SU-DHL-6 (cell line): Measurements from ENCODE around the gene STAM.
A peak's percentile ranks its signal among the peaks of the same experiment; 100 is the strongest.

Experiments
- H2AFZ ChIP-seq: fragments of 200-600 bp; sonication (generic); 2 replicates; pipeline ENCODE4 v1.6.1; 2014; ENCODE audit warnings: low read depth, mild to moderate bottlenecking, moderate library complexity, mixed read lengths, antibody characterized with exemption, low read length; ENCODE audit not compliant: severe bottlenecking
- H3F3A ChIP-seq: fragments of 200-600 bp; shearing (Covaris generic); 2 replicates; pipeline ENCODE4 v1.6.0; 2016; ENCODE audit warnings: antibody characterized with exemption, mild to moderate bottlenecking; ENCODE audit not compliant: insufficient read depth
- H3K27ac ChIP-seq: fragments of 200-600 bp; sonication (generic); 2 replicates; pipeline ENCODE4 v1.5.1; 2016; ENCODE audit warnings: low read depth, mild to moderate bottlenecking, low read length, moderate library complexity, mixed read lengths
- H3K27me3 ChIP-seq: fragments of 200-600 bp; sonication (generic), shearing (Covaris generic); 2 replicates; pipeline ENCODE4 v1.6.0; 2014; ENCODE audit warnings: mild to moderate bottlenecking, low read length
- H3K36me3 ChIP-seq: fragments of 200-600 bp; sonication (generic); 2 replicates; pipeline ENCODE4 v1.6.1; 2014; ENCODE audit warnings: mild to moderate bottlenecking, low read length, mixed read lengths
- H3K4me2 ChIP-seq: fragments of 300-600, 200-600 bp; shearing (Covaris generic), sonication (generic); 2 replicates; pipeline ENCODE4 v1.6.0; 2014; ENCODE audit warnings: low read length, low read depth, mild to moderate bottlenecking; ENCODE audit not compliant: poor library complexity, severe bottlenecking
- H3K4me3 ChIP-seq: fragments of 200-600 bp; sonication (generic); 2 replicates; pipeline ENCODE4 v1.5.1; 2014; ENCODE audit warnings: antibody characterized with exemption, low read length, mild to moderate bottlenecking, mixed read lengths; ENCODE audit not compliant: insufficient read depth, poor library complexity, severe bottlenecking
- H3K79me2 ChIP-seq: fragments of 200-600 bp; sonication (generic); 2 replicates; pipeline ENCODE4 v1.6.1; 2014; ENCODE audit warnings: mild to moderate bottlenecking, low read length, moderate library complexity; ENCODE audit not compliant: insufficient read depth
- H3K9ac ChIP-seq: fragments of 200-600 bp; sonication (generic); 2 replicates; pipeline ENCODE4 v1.7.0; 2014; ENCODE audit warnings: mild to moderate bottlenecking, low read length
- H3K9me2 ChIP-seq: fragments of 200-600 bp; sonication (generic); replicated peaks from 2 replicates; pipeline ENCODE4 v1.6.1; 2014; ENCODE audit warnings: low read length; ENCODE audit not compliant: insufficient read depth
- H3K9me3 ChIP-seq: fragments of 200-600 bp; sonication (generic); 2 replicates; pipeline ENCODE4 v1.6.1; 2014; ENCODE audit warnings: low read length, mixed read lengths; ENCODE audit not compliant: insufficient read depth
- H4K20me1 ChIP-seq: fragments of 200-600 bp; sonication (generic); 2 replicates; pipeline ENCODE4 v1.6.1; 2014; ENCODE audit warnings: low read depth, mild to moderate bottlenecking, antibody characterized with exemption, low read length, moderate library complexity, mixed read lengths
- EZH2phosphoT487 ChIP-seq: fragments of 200-600 bp; sonication (generic), shearing (Covaris generic); conservative IDR thresholded peaks from 2 replicates; pipeline ENCODE4 v1.6.1; 2018; ENCODE audit warnings: mild to moderate bottlenecking, antibody characterized with exemption, low read length, moderate library complexity, mixed read lengths
- TF ChIP-seq, protein P1 (sequence below): fragments of 200-600 bp; sonication (generic); IDR thresholded peaks from one replicate; pipeline ENCODE4 v1.5.1; 2017; ENCODE audit warnings: antibody characterized with exemption, mild to moderate bottlenecking, low read length, moderate library complexity; ENCODE audit not compliant: insufficient read depth, poor library complexity, severe bottlenecking

Gene STAM

DNA sequence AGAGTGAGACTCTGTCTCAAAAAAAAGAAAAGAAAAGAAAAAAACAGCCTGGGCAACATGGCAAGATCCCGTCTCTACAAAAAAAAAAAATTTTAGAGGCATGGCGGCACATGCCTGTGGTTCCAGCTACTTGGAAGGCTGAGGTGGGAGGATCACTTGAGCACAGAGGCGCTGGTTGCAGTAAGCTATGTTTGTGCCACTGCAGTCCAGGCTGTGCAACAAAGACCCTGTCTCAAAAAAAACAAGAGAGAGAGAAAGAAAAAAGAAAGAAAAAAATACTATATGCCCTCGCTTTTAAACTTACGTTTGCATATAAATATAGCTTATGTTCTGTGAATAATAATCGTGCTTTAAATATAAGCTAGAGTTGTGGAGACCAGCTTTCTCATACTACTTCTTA, 38.0 kb upstream of the STAM start:
- Histone ChIP-seq H4K20me1 (no peaks in the 10 kb centered on the region), H3F3A (no peaks in the 10 kb centered on the region), H3K4me2 (no peak overlapping the region), H3K9me3 (no peaks in the 10 kb centered on the region), H3K9me2 (no peaks in the 10 kb centered on the region), H3K79me2 (no peaks in the 10 kb centered on the region), H3K4me3 (no peak overlapping the region), H3K27me3 (no peaks in the 10 kb centered on the region), H2AFZ (no peak overlapping the region), H3K9ac (no peak overlapping the region), H3K36me3 (no peaks in the 10 kb centered on the region), H3K27ac (no peak overlapping the region)
- TF ChIP-seq, protein P1, sequence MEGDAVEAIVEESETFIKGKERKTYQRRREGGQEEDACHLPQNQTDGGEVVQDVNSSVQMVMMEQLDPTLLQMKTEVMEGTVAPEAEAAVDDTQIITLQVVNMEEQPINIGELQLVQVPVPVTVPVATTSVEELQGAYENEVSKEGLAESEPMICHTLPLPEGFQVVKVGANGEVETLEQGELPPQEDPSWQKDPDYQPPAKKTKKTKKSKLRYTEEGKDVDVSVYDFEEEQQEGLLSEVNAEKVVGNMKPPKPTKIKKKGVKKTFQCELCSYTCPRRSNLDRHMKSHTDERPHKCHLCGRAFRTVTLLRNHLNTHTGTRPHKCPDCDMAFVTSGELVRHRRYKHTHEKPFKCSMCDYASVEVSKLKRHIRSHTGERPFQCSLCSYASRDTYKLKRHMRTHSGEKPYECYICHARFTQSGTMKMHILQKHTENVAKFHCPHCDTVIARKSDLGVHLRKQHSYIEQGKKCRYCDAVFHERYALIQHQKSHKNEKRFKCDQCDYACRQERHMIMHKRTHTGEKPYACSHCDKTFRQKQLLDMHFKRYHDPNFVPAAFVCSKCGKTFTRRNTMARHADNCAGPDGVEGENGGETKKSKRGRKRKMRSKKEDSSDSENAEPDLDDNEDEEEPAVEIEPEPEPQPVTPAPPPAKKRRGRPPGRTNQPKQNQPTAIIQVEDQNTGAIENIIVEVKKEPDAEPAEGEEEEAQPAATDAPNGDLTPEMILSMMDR = no peak
- TF ChIP-seq EZH2phosphoT487 = no peak

DNA sequence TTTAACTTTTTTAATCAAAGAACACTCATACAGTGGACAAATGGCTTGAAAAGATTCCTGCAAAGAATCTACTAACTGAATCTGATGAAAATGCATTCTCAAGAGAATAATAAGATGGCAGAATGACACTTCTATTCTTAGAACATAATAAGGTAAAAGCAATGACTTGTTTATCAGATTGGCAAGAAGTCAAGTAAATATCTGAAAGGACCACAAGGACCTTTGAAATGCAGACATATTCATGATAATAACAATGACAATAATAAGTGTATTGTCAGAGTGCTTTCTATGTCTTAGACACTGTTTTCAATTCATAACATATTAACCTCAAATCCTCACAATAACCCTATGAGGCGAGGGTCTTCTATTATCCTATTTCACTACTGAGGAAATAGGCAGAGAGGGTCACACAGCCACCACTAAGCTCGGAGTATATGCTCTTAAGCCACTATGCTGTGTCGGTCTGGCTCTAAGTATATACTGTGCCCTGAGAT, 37.4 kb upstream of the STAM start:
- no peaks in the 10 kb centered on the region for H3K9me3 ChIP-seq
- no peaks in the 10 kb centered on the region for H4K20me1 ChIP-seq
- H3K4me2 ChIP-seq = no peak overlapping the region
- no peak overlapping the region for H3K27ac ChIP-seq
- no peaks in the 10 kb centered on the region for H3K9me2 ChIP-seq
- no peaks in the 10 kb centered on the region for H3K79me2 ChIP-seq
- no peak overlapping the region for H2AFZ ChIP-seq
- no peaks in the 10 kb centered on the region for H3K36me3 ChIP-seq
- no peaks in the 10 kb centered on the region for H3F3A ChIP-seq
- H3K4me3 ChIP-seq = no peak overlapping the region
- no peak overlapping the region for H3K9ac ChIP-seq
- TF ChIP-seq EZH2phosphoT487 = no peak
- H3K27me3 ChIP-seq = no peaks in the 10 kb centered on the region

DNA sequence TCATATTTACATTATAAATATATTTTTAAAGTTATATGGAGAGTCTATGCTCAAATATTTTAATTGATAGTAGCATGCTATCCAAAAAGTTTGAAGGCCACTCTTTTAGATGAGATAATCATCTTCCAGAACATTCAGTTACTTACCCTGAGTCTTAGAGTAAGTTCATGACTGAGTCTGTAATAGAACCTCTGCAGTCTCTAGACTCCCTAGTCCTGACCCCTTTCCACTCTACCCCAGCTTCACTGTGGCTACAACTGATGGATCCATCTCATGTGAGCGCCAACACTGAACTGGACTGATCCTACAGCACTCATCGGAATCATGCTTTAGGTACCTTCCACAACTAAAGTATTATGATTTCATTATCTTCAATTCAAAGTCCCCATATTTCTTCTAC, 36.9 kb upstream of the STAM start:
- H3K9ac ChIP-seq = no peak overlapping the region
- H3F3A ChIP-seq = no peaks in the 10 kb centered on the region
- H3K36me3 ChIP-seq = no peaks in the 10 kb centered on the region
- no peaks in the 10 kb centered on the region for H3K79me2 ChIP-seq
- no peaks in the 10 kb centered on the region for H3K27me3 ChIP-seq
- H2AFZ ChIP-seq = no peak overlapping the region
- no peaks in the 10 kb centered on the region for H3K9me2 ChIP-seq
- no peak overlapping the region for H3K4me3 ChIP-seq
- H3K4me2 ChIP-seq = no peak overlapping the region
- TF ChIP-seq, protein P1 = no peak
- TF ChIP-seq EZH2phosphoT487 = no peak
- no peaks in the 10 kb centered on the region for H4K20me1 ChIP-seq
- no peak overlapping the region for H3K27ac ChIP-seq
- H3K9me3 ChIP-seq = no peaks in the 10 kb centered on the region

DNA sequence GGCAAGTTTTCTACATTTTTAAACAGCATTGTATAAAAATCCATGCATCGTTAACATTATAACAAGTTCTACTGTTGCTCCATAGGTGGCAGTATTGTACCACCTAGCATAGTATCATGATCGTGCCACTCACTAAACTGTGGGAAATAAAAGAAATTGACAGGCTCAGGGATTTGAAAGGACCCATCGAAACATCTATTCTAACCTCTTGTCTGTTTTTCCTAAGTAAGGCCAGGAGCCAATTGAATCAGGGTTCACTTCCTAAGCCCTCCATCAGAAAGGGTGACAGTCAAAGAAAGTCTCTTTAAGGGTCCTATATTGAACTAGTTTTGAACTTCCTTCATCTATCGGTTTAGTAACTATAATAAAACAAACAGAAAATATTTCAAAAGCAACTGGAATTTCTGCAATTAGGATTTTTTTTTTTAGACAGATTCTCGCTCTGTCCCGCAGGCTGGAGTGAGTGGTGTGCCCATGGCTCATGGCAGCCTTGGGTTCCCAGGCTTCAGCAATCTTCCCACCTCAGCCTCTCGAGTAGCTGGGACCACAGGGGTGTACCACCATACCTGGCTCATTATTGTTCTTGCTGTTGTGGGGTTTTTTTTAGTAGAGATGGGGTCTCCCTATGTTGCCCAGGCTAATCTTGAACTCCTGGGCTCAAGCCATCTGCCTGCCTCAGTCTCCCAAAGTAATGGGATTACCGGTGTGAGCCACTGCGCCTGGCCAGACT, 36.2 kb upstream of the STAM start:
- Histone ChIP-seq H3K9me2 (no peaks in the 10 kb centered on the region), H3K79me2 (no peaks in the 10 kb centered on the region), H3K27ac (no peak overlapping the region), H2AFZ (no peak overlapping the region), H3K9me3 (no peaks in the 10 kb centered on the region), H3F3A (no peaks in the 10 kb centered on the region), H3K27me3 (no peaks in the 10 kb centered on the region), H3K9ac (no peak overlapping the region), H3K4me3 (no peak overlapping the region), H3K36me3 (no peaks in the 10 kb centered on the region), H3K4me2 (no peak overlapping the region), H4K20me1 (no peaks in the 10 kb centered on the region)
- TF ChIP-seq, protein P1 = peak; percentile 45
- no peak for TF ChIP-seq EZH2phosphoT487
